ENCODE measurements around the gene VIM.

Gene VIM

GRCh38 chr10:17228091-17229015 is at the start of gene VIM:
Gene VIM, plus strand, starts transcription at chr10:17228241. Its CDS starts 1,182 bp downstream, at chr10:17229423.
- peak in 1 of 2 experiments; percentile 43 for DNase-seq

DNA sequence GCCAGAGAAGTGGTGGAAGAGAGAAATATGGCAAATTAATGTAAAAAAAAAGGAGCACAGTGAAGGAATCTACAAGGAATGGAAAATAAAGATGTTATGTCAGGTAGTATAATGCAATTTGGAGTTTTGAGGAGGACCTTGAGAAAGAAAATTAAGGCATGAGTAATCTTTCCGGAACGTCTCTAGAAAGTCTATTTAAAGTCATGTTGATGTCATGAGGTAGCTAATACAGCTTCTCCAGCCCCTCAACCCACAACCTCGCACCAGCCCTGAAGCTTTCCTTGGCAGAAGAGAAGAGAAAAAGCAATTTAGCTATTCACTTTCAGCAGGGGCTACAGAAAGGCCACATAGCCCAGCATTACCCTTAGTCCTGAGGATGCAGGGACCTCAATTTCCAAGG is 49.0 kb upstream of the VIM start:
- DNase-seq, result no peak

- DNase-seq, result no peak
Observed at GRCh38 chr10:17181110-17181509, 46.9 kb upstream of the VIM start.

- peak; percentile 8 to 46 for DNase-seq
Observed at GRCh38 chr10:17181751-17182150, 46.3 kb upstream of the VIM start.

DNA sequence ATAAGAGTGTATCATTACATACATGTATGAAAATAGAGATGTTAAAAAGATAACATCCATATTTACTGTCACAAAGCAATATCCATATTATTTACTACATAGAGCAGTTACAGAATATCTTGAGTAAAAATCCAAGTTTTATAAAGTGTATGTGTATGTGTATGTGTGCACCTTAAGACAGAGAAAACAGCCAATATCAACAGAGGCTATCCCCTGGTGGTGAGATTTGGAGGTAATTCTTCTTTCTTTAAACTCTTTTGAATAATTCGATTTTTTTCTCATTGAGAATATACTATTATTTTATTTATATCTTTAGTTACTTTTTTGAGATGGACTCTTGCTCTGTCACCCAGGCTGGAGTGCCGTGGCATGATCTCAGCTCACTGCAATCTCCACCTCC is 44.9 kb upstream of the VIM start:
- no peak for DNase-seq

GRCh38 chr10:17185873-17186272 is 42.2 kb upstream of the VIM start:
- DNase-seq, result no peak

- no peak for DNase-seq
Observed at GRCh38 chr10:17188644-17189172, 39.3 kb upstream of the VIM start.

DNA sequence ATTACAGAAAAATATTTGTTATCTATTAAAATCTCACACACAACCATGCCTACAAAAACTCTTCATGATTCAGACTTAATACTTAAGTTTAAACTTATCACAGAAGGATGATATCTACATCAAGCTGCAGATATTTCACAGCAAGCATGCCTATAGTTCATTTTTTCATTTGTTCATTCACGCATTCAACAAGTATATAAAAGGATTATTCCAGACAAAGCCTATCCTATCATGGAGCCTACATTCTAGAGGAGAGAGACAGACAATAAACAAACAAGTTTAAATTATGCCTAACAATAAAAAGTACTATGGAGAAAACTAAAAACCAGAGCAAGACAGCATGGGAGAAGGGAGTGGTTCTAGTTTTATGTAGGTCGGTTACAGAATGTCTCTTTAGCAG is 37.4 kb upstream of the VIM start:
- no peak for DNase-seq

DNA sequence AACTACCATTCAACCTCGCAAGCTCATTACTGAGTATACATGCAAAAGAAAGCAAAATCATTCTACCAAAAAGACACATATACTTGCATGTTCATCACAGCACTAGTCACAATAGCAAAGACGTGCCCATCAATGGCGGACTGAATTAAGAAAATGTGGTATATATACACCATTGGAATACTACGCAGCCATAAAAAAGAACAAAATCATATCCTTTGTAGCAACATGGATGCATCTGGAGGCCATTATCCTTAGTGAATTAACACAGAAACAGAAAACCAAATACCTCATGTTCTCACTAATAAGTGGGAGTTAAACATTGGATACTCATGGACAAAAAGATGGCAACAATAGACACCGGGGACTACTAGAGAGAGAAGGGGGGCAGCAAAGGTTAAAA is 33.0 kb upstream of the VIM start:
- DNase-seq, result no peak

DNA sequence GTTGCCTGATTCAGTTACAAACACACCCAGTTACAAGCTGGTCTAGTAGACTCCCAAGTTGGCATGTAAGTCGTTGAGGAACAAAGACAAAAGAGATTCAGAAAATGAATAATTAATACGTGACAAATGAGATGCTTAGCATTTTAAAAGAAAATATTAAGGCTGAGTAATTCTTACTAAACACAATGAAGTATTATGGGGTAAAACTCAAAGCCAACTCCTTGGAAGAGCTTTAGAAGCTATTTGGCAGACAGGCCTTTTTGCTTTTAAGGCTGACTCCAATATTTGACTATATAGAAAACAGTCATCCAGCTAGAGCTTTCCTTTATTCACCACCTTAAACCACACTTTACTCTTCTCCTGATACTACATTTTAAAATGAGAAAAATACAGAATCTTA is 32.0 kb upstream of the VIM start:
- no peak for DNase-seq

- no peak for DNase-seq
Observed at GRCh38 chr10:17196573-17196972, 31.5 kb upstream of the VIM start.

- DNase-seq, result peak in 1 of 2 experiments; percentile 6
Observed at GRCh38 chr10:17199351-17199804, 28.7 kb upstream of the VIM start.

GRCh38 chr10:17200001-17200911 is 27.8 kb upstream of the VIM start:
- no peak for DNase-seq

GRCh38 chr10:17200912-17201793 is 26.9 kb upstream of the VIM start, which contains the start of gene TRDMT1:
Gene TRDMT1, minus strand, starts transcription at chr10:17201672. Its CDS starts 38 bp downstream, at chr10:17201634.
- DNase-seq, result peak; percentile 49 to 69

GRCh38 chr10:17201794-17202116 is 26.3 kb upstream of the VIM start:
- DNase-seq, result no peak

- DNase-seq, result no peak
Observed at GRCh38 chr10:17202506-17202905, 25.5 kb upstream of the VIM start.

GRCh38 chr10:17202999-17203398 is 25.0 kb upstream of the VIM start:
- DNase-seq, result no peak

- DNase-seq, result no peak
Observed at GRCh38 chr10:17203416-17203815, 24.6 kb upstream of the VIM start.

- peak in 1 of 2 experiments; percentile 42 for DNase-seq
Observed at GRCh38 chr10:17206210-17206709, 21.8 kb upstream of the VIM start.

GRCh38 chr10:17208476-17208875 is 19.6 kb upstream of the VIM start:
- DNase-seq, result no peak

DNA sequence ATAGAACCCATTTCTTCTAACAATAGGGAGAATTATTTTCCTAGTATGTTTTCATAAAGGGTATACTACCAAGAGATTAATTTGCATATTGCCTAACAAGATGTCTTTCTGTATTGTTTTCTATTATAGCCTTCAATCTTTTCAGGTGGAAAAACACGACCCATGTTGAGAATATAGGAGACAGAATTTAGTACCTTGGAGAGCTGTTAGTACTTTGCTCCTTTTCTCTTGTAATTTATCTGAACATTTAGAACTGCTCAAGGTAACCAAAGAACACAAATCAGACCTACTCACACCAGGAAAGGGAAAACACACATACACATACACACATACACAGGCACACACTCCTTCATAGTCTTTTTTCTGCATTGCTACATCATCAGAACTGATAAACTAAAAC is 18.7 kb upstream of the VIM start:
- no peak for DNase-seq

DNA sequence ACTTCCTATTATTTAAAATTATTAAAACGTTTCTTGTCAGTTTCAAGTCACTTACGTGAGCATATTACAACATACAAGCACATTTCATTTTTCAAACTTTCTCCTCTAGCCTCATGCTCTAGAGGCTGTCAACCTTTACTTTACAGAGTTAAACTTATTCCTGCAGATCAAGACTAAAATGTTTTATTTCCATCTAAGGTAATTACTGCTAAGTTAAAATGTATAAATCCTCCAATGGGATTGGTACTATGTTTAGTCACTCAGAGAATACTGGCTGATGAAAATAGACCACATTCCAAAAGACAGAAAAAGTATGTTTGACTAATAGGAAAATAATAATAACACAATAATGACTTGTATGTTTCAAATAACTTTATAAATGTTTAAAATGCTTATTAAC is 18.2 kb upstream of the VIM start:
- DNase-seq, result no peak

All from NCI-H524 (cell line).